ENCODE data around the gene ZNF224.

ZNF224 gene

DNA sequence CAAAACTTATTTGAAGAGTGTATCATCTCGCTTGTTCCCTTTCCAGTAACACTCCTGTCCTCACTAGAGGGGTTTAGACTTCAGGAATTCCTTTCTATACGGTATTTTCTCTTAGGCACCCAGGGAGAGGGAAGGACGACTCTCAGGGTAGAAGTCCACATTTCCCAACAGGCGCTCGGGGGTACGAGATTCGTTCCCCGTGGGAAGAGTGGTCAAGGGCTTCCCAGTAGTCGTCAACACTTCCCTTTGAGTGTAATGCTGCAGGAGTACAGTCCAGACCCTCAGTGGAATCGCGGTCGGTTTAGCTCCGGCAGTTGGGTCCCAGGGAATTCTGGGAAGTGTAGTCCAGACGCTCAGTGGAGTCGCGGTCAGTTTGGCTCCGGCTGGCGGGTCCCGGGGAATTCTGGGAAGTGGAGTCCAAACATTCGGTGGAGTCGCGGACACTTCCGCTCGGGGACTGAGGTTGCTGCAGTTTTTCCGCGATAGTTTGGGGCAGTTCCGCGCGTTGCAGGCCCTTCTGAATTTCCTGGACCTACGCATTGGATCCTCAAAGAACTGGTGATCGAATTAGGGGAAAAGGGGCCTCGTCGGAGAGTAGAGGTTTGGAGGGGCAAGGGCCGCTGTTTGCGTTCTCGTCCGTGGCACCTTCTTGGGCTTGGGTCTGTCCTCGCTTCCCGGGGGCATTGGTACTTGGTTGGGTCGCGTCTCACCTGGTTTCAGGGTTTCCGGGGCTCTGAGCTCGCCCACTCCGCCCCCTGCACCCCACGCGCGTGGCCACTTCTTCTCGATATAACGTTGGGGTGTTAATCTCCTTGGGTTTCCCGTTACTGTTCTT, at the start of gene ZNF224:
Gene ZNF224 (plus strand): TSS at position 431 of the 835 bp plus-strand sequence. CDS start 3,513 bp downstream, outside the sequence.
- peak within 1 kb of the TSS; percentile 69 for H3K4me3 ChIP-seq (ENCODE audit: low read length)
- no peaks in the 10 kb centered on the region for H3K9me3 ChIP-seq (ENCODE audit: low read length)
- no peaks in the 10 kb centered on the region for H3K4me1 ChIP-seq (ENCODE audit: insufficient read depth, low read length)
- H2AFZ ChIP-seq (ENCODE audit: low read depth, low read length) = peak within 1 kb of the TSS; percentile 91
- no peaks in the 10 kb centered on the region for H3K27me3 ChIP-seq (ENCODE audit: insufficient read depth, low read length)
- peaks cover 15% of the 10 kb centered on the region for H3K36me3 ChIP-seq (ENCODE audit: insufficient read depth, low read length)

DNA sequence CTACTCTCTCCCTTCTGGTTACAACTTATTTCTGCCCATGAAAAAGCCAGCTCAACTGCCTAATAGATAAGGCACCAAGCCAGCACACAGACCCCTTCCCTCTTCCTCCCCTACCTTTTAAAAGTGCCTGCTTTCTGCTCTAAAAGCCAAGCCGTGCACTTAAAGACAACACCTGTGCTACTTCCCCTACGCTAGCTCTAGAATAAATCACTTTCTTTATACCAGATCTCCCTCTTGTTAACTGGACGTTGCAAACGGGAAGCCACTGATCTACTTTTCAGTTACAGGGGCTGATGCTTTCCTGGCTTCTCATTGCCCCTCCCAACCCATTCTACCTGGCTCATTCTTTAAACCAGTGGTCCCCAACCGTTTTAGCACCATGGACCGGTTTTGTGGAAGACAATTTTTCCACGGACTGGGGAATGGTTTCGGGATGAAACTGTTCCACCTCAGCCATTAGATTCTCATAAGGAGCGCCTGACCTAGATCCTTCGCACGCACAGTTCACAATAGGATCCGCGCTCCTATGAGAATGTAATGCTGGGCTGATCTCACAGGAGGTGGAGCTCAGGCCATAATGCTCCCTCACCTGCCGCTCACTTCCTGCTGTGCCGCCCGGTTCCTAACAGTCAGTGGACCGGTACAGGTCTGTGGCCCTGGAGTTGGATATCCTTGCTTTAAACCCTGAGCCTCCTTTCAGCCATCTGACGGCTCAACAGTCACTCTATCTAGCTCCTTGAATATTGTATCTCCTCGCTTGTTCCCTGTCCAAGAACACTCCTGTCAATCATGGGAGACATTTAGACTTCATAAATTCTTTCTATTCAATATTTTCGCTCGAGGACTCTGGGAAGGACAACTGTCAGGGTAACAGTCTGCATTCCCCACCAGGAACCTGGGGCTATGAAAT, 43.2 kb upstream of the ZNF224 start:
- Histone ChIP-seq H3K4me1 (ENCODE audit: insufficient read depth, low read length) (peaks cover 9% of the 10 kb centered on the region), H3K9me3 (ENCODE audit: low read length) (peaks cover 2% of the 10 kb centered on the region), H3K4me3 (ENCODE audit: low read length) (peak overlapping the region; percentile 84), H2AFZ (ENCODE audit: low read depth, low read length) (peak overlapping the region; percentile 78), H3K27me3 (ENCODE audit: insufficient read depth, low read length) (peaks cover 8% of the 10 kb centered on the region), H3K36me3 (ENCODE audit: insufficient read depth, low read length) (peaks cover 12% of the 10 kb centered on the region)

DNA sequence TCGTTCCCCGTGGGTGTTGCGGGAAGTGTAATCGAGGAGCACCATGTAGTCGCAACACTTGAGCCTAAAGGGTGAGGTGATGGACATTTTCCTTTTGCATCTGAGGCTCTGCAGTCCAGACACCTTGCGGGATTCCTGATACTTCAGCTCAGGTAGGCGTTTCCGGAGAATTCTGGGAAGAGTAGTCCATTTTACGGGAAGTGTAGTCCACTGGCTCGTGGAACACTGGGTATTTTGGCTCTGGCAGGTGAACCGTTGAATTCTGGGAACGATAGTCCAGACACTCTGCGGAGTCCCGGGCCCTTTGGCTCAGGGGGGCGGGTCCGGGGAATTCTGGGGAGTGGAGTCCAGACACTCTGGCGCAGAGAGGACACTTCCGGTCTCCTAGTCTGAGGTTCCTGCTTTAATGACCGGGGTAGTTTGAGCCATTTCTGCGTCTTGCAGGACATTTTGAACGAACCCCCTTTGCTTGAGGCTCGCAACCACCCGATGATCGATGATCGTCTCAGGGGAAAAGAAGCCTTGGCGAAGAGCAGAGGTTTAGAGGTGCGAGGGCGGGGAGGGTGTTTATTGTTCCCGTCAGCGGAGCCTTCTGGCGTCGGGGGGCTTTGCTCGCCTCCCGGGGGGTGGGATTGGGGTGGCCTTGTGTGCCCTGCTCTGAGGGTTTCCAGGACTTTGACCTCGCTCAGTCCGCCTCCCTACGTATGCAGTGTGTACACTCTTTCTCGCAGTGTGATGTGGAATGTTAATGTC, 42.3 kb upstream of the ZNF224 start, which contains the start of gene ZNF223:
Gene ZNF223 (plus strand): TSS at position 387 of the 753 bp plus-strand sequence. CDS start 3,141 bp downstream, outside the sequence.
- H3K4me3 ChIP-seq (ENCODE audit: low read length) = peak within 1 kb of the TSS; percentile 84
- peak within 1 kb of the TSS; percentile 78 for H2AFZ ChIP-seq (ENCODE audit: low read depth, low read length)

DNA sequence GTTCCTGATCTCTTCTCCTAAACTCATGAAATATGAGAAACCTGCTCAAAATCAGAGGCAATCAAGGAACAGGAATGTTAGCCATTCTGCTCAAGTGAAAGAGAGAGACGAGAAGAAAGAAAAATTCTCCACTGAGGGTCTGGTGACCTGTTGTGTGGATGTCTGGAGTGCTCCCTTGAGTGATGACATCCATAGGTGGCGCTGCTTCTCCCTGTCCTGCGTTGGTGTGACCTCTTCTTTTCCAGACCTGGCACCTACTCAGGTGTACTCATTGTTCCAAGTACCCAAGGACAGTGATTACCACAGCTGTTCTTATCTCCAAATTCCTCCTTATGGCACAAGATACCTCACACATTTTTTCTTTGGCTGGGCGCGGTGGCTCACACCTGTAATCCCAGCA, 38.3 kb upstream of the ZNF224 start:
- Histone ChIP-seq H3K36me3 (ENCODE audit: insufficient read depth, low read length) (peaks cover 45% of the 10 kb centered on the region), H3K9me3 (ENCODE audit: low read length) (peaks cover 12% of the 10 kb centered on the region), H3K4me3 (ENCODE audit: low read length) (no peak overlapping the region), H2AFZ (ENCODE audit: low read depth, low read length) (no peak overlapping the region), H3K4me1 (ENCODE audit: insufficient read depth, low read length) (peaks cover 9% of the 10 kb centered on the region), H3K27me3 (ENCODE audit: insufficient read depth, low read length) (no peaks in the 10 kb centered on the region)

More for the DNA sequence above, 42.3 kb upstream of the ZNF224 start, which contains the start of gene ZNF223:
- Histone ChIP-seq H3K9me3 (ENCODE audit: low read length) (peaks cover 2% of the 10 kb centered on the region), H3K27me3 (ENCODE audit: insufficient read depth, low read length) (peaks cover 8% of the 10 kb centered on the region), H3K36me3 (ENCODE audit: insufficient read depth, low read length) (peaks cover 13% of the 10 kb centered on the region), H3K4me1 (ENCODE audit: insufficient read depth, low read length) (peaks cover 9% of the 10 kb centered on the region)

- Histone ChIP-seq H3K36me3 (ENCODE audit: insufficient read depth, low read length) (peaks cover 73% of the 10 kb centered on the region), H2AFZ (ENCODE audit: low read depth, low read length) (no peak overlapping the region), H3K9me3 (ENCODE audit: low read length) (peaks cover 14% of the 10 kb centered on the region), H3K4me3 (ENCODE audit: low read length) (no peak overlapping the region), H3K27me3 (ENCODE audit: insufficient read depth, low read length) (no peaks in the 10 kb centered on the region), H3K4me1 (ENCODE audit: insufficient read depth, low read length) (no peaks in the 10 kb centered on the region)
Observed at GRCh38 chr19:44059229-44059628, 34.9 kb upstream of the ZNF224 start.

DNA sequence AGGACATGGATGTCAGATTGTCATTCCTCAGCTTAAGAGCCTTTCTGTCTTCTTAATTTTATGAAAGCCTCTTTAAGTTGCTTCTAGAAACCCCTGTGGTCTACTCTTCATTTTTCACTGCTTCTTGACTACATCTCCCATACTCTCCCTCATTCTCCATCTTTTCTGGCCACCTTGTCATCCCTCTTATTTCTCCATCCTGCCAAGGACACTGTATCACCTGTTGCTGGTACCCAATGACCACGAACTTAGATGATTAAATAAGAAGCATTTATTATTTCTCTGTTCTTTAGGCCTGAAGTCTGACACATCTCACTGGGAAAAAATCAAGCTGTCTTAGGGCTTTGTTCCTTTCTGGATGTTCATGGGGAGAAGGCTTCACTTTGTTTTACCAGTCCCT, 33.1 kb upstream of the ZNF224 start:
- Histone ChIP-seq H3K4me3 (ENCODE audit: low read length) (no peak overlapping the region), H3K27me3 (ENCODE audit: insufficient read depth, low read length) (no peaks in the 10 kb centered on the region), H2AFZ (ENCODE audit: low read depth, low read length) (no peak overlapping the region), H3K4me1 (ENCODE audit: insufficient read depth, low read length) (no peaks in the 10 kb centered on the region), H3K9me3 (ENCODE audit: low read length) (peaks cover 18% of the 10 kb centered on the region), H3K36me3 (ENCODE audit: insufficient read depth, low read length) (peaks cover 70% of the 10 kb centered on the region)

DNA sequence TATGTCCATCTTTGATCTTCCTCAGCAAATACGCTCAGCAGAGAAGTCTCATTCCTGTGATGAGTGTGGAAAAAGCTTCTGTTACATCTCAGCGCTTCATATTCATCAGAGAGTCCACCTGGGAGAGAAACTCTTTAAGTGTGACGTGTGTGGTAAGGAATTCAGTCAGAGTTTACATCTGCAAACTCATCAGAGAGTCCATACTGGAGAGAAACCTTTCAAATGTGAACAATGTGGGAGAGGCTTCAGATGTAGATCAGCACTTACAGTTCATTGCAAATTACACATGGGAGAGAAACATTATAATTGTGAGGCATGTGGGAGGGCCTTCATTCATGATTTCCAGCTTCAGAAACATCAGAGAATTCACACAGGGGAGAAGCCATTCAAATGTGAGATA, 27.9 kb upstream of the ZNF224 start:
- no peak overlapping the region for H2AFZ ChIP-seq (ENCODE audit: low read depth, low read length)
- peaks cover 57% of the 10 kb centered on the region for H3K36me3 ChIP-seq (ENCODE audit: insufficient read depth, low read length)
- peaks cover 23% of the 10 kb centered on the region for H3K9me3 ChIP-seq (ENCODE audit: low read length)
- H3K4me3 ChIP-seq (ENCODE audit: low read length) = no peak overlapping the region
- no peaks in the 10 kb centered on the region for H3K27me3 ChIP-seq (ENCODE audit: insufficient read depth, low read length)
- no peaks in the 10 kb centered on the region for H3K4me1 ChIP-seq (ENCODE audit: insufficient read depth, low read length)

- Histone ChIP-seq H3K9me3 (ENCODE audit: low read length) (peaks cover 20% of the 10 kb centered on the region), H3K27me3 (ENCODE audit: insufficient read depth, low read length) (no peaks in the 10 kb centered on the region), H3K36me3 (ENCODE audit: insufficient read depth, low read length) (peaks cover 33% of the 10 kb centered on the region), H3K4me1 (ENCODE audit: insufficient read depth, low read length) (peaks cover 12% of the 10 kb centered on the region), H3K4me3 (ENCODE audit: low read length) (no peak overlapping the region), H2AFZ (ENCODE audit: low read depth, low read length) (no peak overlapping the region)
Observed at GRCh38 chr19:44069415-44069814, 24.7 kb upstream of the ZNF224 start.

DNA sequence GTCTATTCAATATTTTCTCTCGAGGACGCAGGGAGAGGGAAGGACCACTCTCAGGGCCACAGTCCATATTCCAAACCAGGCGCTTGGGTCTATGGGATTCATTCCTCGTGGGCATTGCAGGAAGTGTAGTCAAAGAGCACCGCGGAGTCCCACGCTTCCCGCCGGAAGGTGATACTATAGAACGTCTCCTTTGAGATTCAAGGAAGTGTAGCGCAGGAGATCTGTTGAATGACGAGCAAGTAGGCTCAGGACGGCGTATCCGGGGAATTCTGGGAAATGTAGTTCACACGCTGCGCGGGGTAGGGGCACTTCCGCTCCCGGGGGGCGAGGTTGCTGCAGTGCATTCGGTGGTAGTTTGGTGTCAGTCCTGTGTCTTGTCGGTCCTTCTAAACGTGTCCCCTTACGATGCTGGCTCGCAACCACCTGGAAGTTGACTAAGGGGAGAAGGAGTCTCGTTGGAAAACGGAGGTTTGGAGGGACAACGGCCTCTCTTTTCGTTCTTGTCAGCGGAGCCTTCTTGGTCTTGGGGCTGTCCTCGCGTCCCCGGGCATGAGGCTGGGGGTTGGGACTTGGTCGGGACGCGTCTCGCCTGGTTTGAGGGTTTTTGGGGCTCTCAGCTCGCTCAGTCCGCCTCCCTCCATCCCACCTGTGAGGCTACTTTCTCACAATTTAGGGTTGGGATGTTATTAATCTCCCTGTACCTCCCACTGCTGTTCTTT, 22.2 kb upstream of the ZNF224 start, which contains the start of gene ZNF284:
Gene ZNF284 (plus strand): TSS at position 336 of the 719 bp plus-strand sequence. CDS start 4,231 bp downstream, outside the sequence.
- H2AFZ ChIP-seq (ENCODE audit: low read depth, low read length) = peak within 1 kb of the TSS; percentile 61
- H3K4me1 ChIP-seq (ENCODE audit: insufficient read depth, low read length) = peaks cover 12% of the 10 kb centered on the region
- no peaks in the 10 kb centered on the region for H3K27me3 ChIP-seq (ENCODE audit: insufficient read depth, low read length)
- H3K36me3 ChIP-seq (ENCODE audit: insufficient read depth, low read length) = peaks cover 17% of the 10 kb centered on the region
- peaks cover 5% of the 10 kb centered on the region for H3K9me3 ChIP-seq (ENCODE audit: low read length)
- H3K4me3 ChIP-seq (ENCODE audit: low read length) = peak within 1 kb of the TSS; percentile 59

DNA sequence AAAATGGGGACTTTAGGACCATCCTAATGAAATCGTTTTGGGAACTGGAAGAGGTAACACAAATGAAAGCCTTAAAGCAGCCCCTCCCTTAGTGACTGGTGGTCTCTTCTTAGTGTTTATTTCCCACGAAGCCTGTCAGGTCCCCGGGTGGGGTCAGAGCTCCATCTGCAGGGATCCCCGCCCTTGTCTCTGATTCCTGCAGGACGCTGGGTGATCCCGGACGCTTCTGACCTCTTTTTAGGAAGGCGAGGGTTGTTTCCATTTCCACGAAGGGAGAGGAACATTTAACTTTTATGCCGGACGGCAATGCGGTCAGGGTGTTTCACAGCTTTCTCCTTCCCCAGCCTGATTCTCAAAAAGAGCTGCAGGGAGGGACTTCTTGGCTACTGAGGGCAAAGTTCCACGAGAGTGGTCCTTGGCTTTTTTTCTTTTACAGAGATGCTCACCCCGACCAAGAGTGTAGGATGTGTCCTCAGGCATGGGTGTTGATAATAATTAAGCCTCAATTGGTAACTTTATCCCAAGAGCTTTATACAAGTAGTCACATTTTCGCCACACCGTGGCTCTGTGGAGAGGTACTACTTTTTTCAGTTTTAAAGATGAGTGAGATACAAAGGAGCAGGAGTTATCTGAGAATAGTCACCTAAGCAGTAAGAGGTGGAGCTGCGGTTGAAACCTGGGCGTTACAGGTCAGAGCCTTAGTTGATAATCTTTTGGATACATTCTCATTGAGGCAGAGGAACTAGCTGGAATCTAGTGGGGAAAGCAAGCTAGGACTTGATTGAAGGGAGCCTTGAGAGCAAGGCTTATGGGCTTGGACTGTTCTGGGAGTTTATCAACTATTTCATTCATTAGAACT, 21.4 kb upstream of the ZNF224 start:
- peaks cover 2% of the 10 kb centered on the region for H3K9me3 ChIP-seq (ENCODE audit: low read length)

DNA sequence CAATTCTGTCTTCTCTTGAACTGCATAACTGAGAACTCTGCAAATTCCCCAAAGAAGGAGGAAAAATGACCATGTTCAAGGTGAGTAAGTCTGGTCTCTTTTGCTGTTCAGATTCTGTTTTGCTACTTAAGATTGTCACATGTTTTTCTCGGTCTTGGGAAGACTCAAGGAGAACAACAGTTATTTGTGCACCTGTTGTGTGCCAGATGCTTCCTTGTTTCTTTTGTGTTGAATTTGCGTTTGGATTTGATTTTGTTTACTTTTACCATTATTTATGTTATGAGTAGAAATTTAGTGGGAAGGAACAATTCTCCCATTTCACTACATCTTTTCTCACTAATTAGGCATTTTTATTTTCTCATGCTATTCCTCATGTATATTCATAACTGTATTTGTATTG, 17.8 kb upstream of the ZNF224 start:
- Histone ChIP-seq H3K4me1 (ENCODE audit: insufficient read depth, low read length) (peaks cover 12% of the 10 kb centered on the region), H3K4me3 (ENCODE audit: low read length) (no peak overlapping the region), H3K9me3 (ENCODE audit: low read length) (peaks cover 7% of the 10 kb centered on the region)

More for the DNA sequence above, 21.4 kb upstream of the ZNF224 start:
- H3K4me1 ChIP-seq (ENCODE audit: insufficient read depth, low read length) = peaks cover 12% of the 10 kb centered on the region
- H3K4me3 ChIP-seq (ENCODE audit: low read length) = peak overlapping the region; percentile 59
- no peaks in the 10 kb centered on the region for H3K27me3 ChIP-seq (ENCODE audit: insufficient read depth, low read length)
- peak overlapping the region; percentile 61 for H2AFZ ChIP-seq (ENCODE audit: low read depth, low read length)
- peaks cover 12% of the 10 kb centered on the region for H3K36me3 ChIP-seq (ENCODE audit: insufficient read depth, low read length)

More for the DNA sequence above, 17.8 kb upstream of the ZNF224 start:
- Histone ChIP-seq H3K27me3 (ENCODE audit: insufficient read depth, low read length) (no peaks in the 10 kb centered on the region), H3K36me3 (ENCODE audit: insufficient read depth, low read length) (peaks cover 17% of the 10 kb centered on the region), H2AFZ (ENCODE audit: low read depth, low read length) (no peak overlapping the region)
